HepG2 (cell line): ENCODE measurements around the gene PRM3. TPM values are rescaled to one million over a fixed set of nuclear protein-coding genes. Genes with fewer than 3 reads are reported as not detected.
A peak's percentile ranks its signal among the peaks of the same experiment; 100 is the strongest.

ENCODE experiments used
- AGO1 ChIP-seq: fragments of 200-400 bp; formaldehyde crosslinking; IDR thresholded peaks from 2 replicates; pipeline ENCODE4 v1.6.1; 2017; ENCODE audit warnings: mild to moderate bottlenecking, low read depth, low read length, moderate library complexity; ENCODE audit not compliant: poor library complexity, severe bottlenecking
- HCFC1 ChIP-seq: fragments of 150-350 bp; IDR thresholded peaks from 2 replicates; pipeline ENCODE4 v1.6.1; 2014; ENCODE audit warnings: low read depth, low read length
- HNF1A ChIP-seq, 2 experiments: sonication (generic) in 1 of 2; formaldehyde crosslinking in 1 of 2; IDR thresholded peaks; 2 replicates each; pipeline versions ENCODE4 v1.4.0 to v1.6.1; 2016 to 2020; ENCODE audit warnings: borderline replicate concordance in 1 of 2, low read depth in 1 of 2, mild to moderate bottlenecking in 1 of 2, missing genetic modification reagents in 1 of 2
- NR1H2 ChIP-seq: sonication (generic); formaldehyde crosslinking; IDR thresholded peaks from 2 replicates; pipeline ENCODE4 v1.8.1; 2022; ENCODE audit warnings: low read depth, missing genetic modification reagents, borderline replicate concordance
- PAWR ChIP-seq: sonication (generic); formaldehyde crosslinking; IDR thresholded peaks from 2 replicates; pipeline ENCODE4 v1.4.0; 2020; ENCODE audit warnings: missing genetic modification reagents, mild to moderate bottlenecking, borderline replicate concordance
- POLR2G ChIP-seq: fragments of 200-400 bp; formaldehyde crosslinking; IDR thresholded peaks from 2 replicates; pipeline ENCODE4 v1.6.1; 2018; ENCODE audit warnings: mild to moderate bottlenecking, low read depth, low read length, moderate library complexity
- SAFB2 ChIP-seq: sonication (generic); formaldehyde crosslinking; IDR thresholded peaks from 2 replicates; pipeline ENCODE4 v1.5.1; 2020; ENCODE audit warnings: missing genetic modification reagents, low read depth, mild to moderate bottlenecking, borderline replicate concordance
- SMAD1 ChIP-seq: sonication (generic); formaldehyde crosslinking; IDR thresholded peaks from 2 replicates; pipeline ENCODE4 v1.4.0; 2020; ENCODE audit warnings: missing genetic modification reagents, low read depth, mild to moderate bottlenecking, borderline replicate concordance
- ZNF142 ChIP-seq: sonication (generic); formaldehyde crosslinking; IDR thresholded peaks from 2 replicates; pipeline ENCODE4 v1.4.0; 2020; ENCODE audit warnings: missing genetic modification reagents
- ZNF333 ChIP-seq: sonication (generic); formaldehyde crosslinking; IDR thresholded peaks from 2 replicates; pipeline ENCODE4 v1.4.0; 2020; ENCODE audit warnings: mild to moderate bottlenecking, missing genetic modification reagents, borderline replicate concordance
- ZNF704 ChIP-seq: sonication (generic); formaldehyde crosslinking; IDR thresholded peaks from 2 replicates; pipeline ENCODE4 v1.8.1; 2023; ENCODE audit warnings: mild to moderate bottlenecking, inconsistent platforms, moderate library complexity, missing genetic modification reagents, borderline replicate concordance
- ZNF724P ChIP-seq: sonication (generic); formaldehyde crosslinking; IDR thresholded peaks from 2 replicates; pipeline ENCODE4 v1.8.0; 2022; ENCODE audit warnings: missing genetic modification reagents, borderline replicate concordance
- ZNF777 ChIP-seq: sonication (generic); formaldehyde crosslinking; IDR thresholded peaks from 2 replicates; pipeline ENCODE4 v1.4.0; 2020; ENCODE audit warnings: missing genetic modification reagents
- ZSCAN21 ChIP-seq: sonication (generic); formaldehyde crosslinking; IDR thresholded peaks from 2 replicates; pipeline ENCODE4 v1.8.0; 2022; ENCODE audit warnings: mild to moderate bottlenecking, missing genetic modification reagents, moderate library complexity, borderline replicate concordance
- polyA plus RNA-seq, 8 experiments: library from polyadenylated mRNA; depleted of rRNA in 3 of 8; stranded (reverse) in 7 of 8; unstranded in 1 of 8; fragments of >200 nt; fragmentation: Illumina TruSeq in 4 of 8; extraction: Trizol in 4 of 8; gene quantifications; 2 replicates each; pipeline versions ENCODE4 v1.2.1 to v1.2.3, GENCODE V29; 2011 to 2016; ENCODE audit warnings: low read depth in 4 of 8, missing spikeins in 1 of 8, mixed read lengths in 1 of 8; ENCODE audit not compliant: insufficient read depth in 1 of 8
- total RNA-seq, 5 experiments: library from RNA; depleted of rRNA; stranded (reverse); fragments of >200 nt; fragmentation: Illumina TruSeq; extraction: Trizol; gene quantifications; 2 replicates each; pipeline ENCODE4 v1.2.3, GENCODE V29; 2016; ENCODE audit warnings: low read depth in 1 of 5

Gene PRM3
- total and polyA plus RNA-seq, 2 of the 13 experiments (the other 11 are each of a cell fraction or from before 2014, with no cell fraction given) = not detected

- TF ChIP-seq PAWR (CRISPR knock-in tag) (peak; percentile 94), HNF1A (IDR thresholded peaks at IDR 0.05; ENCODE audit: low read depth) (no peak), HNF1A (CRISPR knock-in tag; IDR thresholded peaks at IDR 0.05; ENCODE audit: borderline replicate concordance) (peak; percentile 60), AGO1 (peak; percentile 14), ZSCAN21 (CRISPR knock-in tag) (peak; percentile 93; the same call in 1 of the 2 replicates), ZNF777 (CRISPR knock-in tag) (peak; percentile 30; the same call in 1 of the 2 replicates), ZNF142 (peak; percentile 56; the same call in 1 of the 2 replicates), ZNF333 (0 out of 2 replicates have a peak, but pooled peaks have one; percentile 72), NR1H2 (no peak; the same call in 1 of the 2 replicates), ZNF704 (CRISPR knock-in tag) (peak; percentile 65; the same call in 1 of the 2 replicates), ZNF724P (CRISPR knock-in tag) (peak; percentile 85; the same call in 1 of the 2 replicates), HCFC1 (0 out of 2 replicates have a peak, but pooled peaks have one; percentile 9), POLR2G (peak; percentile 54; the same call in 1 of the 2 replicates), SAFB2 (CRISPR knock-in tag) (peak; percentile 89; the same call in 1 of the 2 replicates), SMAD1 (CRISPR knock-in tag) (peak; percentile 48)
Observed at GRCh38 chr16:11257131-11257938, 16.1 kb downstream of the PRM3 start (continued).
